ENCODE measurements around the gene IBA57.

The IBA57 gene

DNA sequence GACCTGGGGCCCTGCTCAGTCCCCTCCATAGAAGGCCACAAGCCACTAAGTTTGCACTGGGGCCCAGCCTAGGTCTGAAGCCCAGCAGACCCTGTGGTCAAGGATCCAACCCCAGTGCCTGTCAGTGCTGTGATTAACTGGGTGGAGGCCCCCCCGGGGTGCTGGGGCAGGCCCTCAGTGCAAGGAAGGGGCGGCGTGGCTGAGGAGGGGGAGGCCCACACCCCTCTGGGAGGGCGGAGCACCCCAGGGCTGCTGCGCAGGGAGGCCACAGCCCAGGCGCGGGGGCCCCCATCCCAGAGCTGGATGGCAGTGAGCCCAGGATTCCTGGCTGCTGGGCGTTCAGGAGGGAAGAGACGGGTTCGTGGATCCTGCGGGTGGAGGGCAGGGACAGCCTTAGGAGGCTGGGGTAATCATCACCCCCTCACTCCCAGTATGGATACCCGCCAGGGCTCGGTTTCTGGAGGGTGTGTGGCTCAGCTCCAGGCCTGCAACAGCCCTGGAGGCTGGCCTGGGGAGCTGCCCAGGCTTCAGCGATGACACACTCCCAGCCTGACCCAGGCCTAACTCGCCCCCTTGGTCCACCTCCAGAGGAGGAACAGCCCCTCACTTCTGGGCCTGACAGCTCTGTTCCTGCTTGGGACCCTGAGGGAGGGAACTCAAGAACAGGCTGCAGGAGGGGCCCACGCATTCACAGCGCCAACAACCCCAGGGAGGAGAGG lies 15.0 kb upstream of the IBA57 start:
- Histone ChIP-seq H3K27ac (no peak overlapping the region), H2AFZ (ENCODE audit: low read depth) (no peak overlapping the region)

DNA sequence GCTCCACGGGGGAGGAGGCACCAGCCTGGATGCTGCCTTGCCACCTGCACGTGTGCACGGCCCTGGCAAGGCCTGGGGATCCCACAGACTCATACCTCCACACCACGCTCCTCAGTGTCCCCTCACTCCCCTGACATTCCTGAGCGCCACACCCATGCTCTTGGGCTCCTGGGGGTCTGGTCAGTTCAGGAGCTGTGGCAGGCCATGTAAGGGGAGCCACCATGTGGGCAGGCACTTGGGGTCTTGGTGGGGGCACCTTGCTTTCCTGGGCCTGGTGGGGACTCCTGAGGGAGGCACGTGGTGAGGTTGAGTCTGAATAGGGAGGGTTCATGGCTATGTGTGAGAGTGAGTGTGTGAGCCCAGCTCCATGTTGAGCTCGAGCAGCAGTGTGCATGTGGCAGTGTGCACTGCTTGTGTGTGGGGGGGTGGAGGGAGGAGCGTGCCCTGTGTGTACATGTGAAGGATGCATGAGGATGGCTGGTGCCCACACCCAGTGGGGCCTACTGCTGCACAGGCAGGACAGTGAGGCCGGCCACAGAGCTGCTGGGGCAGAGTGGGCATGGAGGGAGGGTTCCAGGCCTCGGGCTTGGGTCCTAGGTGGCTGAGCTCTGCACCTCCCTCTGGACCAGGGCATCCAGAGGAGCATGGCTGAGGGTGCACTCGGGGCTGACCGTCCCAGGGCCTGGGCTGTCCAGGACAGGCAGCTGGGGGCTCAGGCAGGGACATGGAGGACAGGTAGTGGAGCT lies 14.3 kb upstream of the IBA57 start:
- Histone ChIP-seq H2AFZ (ENCODE audit: low read depth) (no peak overlapping the region), H3K79me2 (ENCODE audit: insufficient read depth, low read depth) (peaks cover 3% of the 10 kb centered on the region; the same call in 1 of the 2 replicates), H3K9ac (no peak overlapping the region), H3K4me1 (ENCODE audit: low read depth, poor library complexity, severe bottlenecking) (no peaks in the 10 kb centered on the region), H3K27me3 (ENCODE audit: insufficient read depth, low read depth) (no peaks in the 10 kb centered on the region), H3K27ac (no peak overlapping the region), H3K4me3 (IDR thresholded peaks at IDR 0.05; ENCODE audit: insufficient read depth, low read depth, low read length) (no peak overlapping the region), H3K36me3 (ENCODE audit: insufficient read depth) (no peaks in the 10 kb centered on the region), H4K20me1 (ENCODE audit: insufficient read depth) (no peaks in the 10 kb centered on the region), H3K4me2 (no peak overlapping the region)
- TF ChIP-seq, protein P1, sequence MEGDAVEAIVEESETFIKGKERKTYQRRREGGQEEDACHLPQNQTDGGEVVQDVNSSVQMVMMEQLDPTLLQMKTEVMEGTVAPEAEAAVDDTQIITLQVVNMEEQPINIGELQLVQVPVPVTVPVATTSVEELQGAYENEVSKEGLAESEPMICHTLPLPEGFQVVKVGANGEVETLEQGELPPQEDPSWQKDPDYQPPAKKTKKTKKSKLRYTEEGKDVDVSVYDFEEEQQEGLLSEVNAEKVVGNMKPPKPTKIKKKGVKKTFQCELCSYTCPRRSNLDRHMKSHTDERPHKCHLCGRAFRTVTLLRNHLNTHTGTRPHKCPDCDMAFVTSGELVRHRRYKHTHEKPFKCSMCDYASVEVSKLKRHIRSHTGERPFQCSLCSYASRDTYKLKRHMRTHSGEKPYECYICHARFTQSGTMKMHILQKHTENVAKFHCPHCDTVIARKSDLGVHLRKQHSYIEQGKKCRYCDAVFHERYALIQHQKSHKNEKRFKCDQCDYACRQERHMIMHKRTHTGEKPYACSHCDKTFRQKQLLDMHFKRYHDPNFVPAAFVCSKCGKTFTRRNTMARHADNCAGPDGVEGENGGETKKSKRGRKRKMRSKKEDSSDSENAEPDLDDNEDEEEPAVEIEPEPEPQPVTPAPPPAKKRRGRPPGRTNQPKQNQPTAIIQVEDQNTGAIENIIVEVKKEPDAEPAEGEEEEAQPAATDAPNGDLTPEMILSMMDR (conservative IDR thresholded peaks at IDR 0.05; ENCODE audit: low read depth, low read length): no peak

More for the DNA sequence above, 15.0 kb upstream of the IBA57 start:
- H4K20me1 ChIP-seq (ENCODE audit: insufficient read depth): no peaks in the 10 kb centered on the region
- H3K79me2 ChIP-seq (ENCODE audit: insufficient read depth, low read depth): peaks cover 10% of the 10 kb centered on the region; the same call in 1 of the 2 replicates
- H3K9ac ChIP-seq: no peak overlapping the region
- no peaks in the 10 kb centered on the region for H3K4me1 ChIP-seq (ENCODE audit: low read depth, poor library complexity, severe bottlenecking)
- no peak overlapping the region for H3K4me3 ChIP-seq (IDR thresholded peaks at IDR 0.05; ENCODE audit: insufficient read depth, low read depth, low read length)
- H3K27me3 ChIP-seq (ENCODE audit: insufficient read depth, low read depth): no peaks in the 10 kb centered on the region
- TF ChIP-seq, protein P1 (conservative IDR thresholded peaks at IDR 0.05; ENCODE audit: low read depth, low read length): no peak
- H3K4me2 ChIP-seq: no peak overlapping the region
- H3K36me3 ChIP-seq (ENCODE audit: insufficient read depth): no peaks in the 10 kb centered on the region

DNA sequence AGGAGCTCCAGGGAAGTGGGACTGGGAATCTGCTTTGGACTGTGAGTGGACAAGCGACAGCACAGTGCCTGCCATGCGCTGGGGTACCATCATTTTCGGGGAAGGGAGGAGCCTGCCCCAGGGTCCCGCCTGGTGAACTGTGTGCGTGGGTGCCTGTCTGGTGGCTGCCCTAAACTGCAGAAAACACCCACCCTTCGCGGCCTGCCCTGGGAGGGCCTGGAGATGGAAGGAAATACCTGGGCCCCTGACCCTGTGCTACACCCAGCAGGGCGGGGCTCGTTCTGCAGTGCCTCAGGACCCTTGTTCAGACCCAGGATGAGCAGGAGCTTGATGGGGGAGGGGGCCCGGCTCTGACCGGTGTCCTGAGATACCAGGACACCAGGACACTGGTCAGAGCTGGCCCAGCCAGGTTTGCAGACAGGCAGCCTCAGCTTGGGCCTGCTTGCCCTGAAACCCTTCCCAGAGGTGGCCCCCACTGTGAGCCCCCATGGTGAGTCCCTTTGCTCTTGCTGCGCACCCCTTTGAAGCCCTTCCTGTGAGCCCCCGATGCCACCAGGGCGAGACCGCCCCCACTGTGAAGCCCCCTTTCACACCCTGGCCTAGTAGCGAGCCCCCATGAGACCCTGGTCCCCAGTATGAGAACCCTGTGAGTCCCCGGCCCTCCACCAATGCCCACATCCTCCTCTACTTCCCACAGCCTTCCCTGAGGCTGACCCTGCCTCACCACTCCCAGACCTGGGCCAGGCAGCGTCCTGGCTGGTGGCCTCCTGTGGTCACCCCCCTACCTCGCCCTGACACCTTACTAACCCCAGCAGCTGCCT lies 13.3 kb upstream of the IBA57 start:
- TF ChIP-seq, protein P1 (conservative IDR thresholded peaks at IDR 0.05; ENCODE audit: low read depth, low read length): no peak
- H3K79me2 ChIP-seq (ENCODE audit: insufficient read depth, low read depth): no peaks in the 10 kb centered on the region
- no peaks in the 10 kb centered on the region for H3K27me3 ChIP-seq (ENCODE audit: insufficient read depth, low read depth)
- no peaks in the 10 kb centered on the region for H3K4me1 ChIP-seq (ENCODE audit: low read depth, poor library complexity, severe bottlenecking)
- no peaks in the 10 kb centered on the region for H4K20me1 ChIP-seq (ENCODE audit: insufficient read depth)
- no peaks in the 10 kb centered on the region for H3K36me3 ChIP-seq (ENCODE audit: insufficient read depth)
- H3K27ac ChIP-seq: no peak overlapping the region
- no peak overlapping the region for H3K9ac ChIP-seq
- H2AFZ ChIP-seq (ENCODE audit: low read depth): no peak overlapping the region
- H3K4me3 ChIP-seq (IDR thresholded peaks at IDR 0.05; ENCODE audit: insufficient read depth, low read depth, low read length): no peak overlapping the region
- H3K4me2 ChIP-seq: no peak overlapping the region

DNA sequence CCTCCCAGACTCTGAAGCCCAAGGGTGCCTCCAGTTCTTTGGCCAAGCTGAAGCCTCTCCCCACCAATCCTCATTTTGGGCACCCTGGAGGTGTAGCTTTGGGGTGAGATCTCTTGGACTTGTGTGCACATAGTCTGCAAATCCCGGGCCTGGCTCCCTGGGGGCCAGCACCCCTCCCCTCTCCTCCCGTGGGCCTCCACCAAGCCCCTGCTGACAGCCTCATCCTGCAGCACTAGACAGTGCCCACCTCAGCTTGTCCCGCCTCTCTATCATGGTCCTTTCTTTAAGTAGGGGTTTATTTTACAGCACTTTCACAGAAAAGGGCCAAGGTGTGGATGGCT lies 12.7 kb upstream of the IBA57 start:
- Histone ChIP-seq H3K79me2 (ENCODE audit: insufficient read depth, low read depth) (no peaks in the 10 kb centered on the region), H3K27ac (no peak overlapping the region), H2AFZ (ENCODE audit: low read depth) (no peak overlapping the region), H3K4me3 (IDR thresholded peaks at IDR 0.05; ENCODE audit: insufficient read depth, low read depth, low read length) (no peak overlapping the region), H3K4me2 (no peak overlapping the region), H4K20me1 (ENCODE audit: insufficient read depth) (no peaks in the 10 kb centered on the region), H3K27me3 (ENCODE audit: insufficient read depth, low read depth) (no peaks in the 10 kb centered on the region), H3K9ac (no peak overlapping the region), H3K4me1 (ENCODE audit: low read depth, poor library complexity, severe bottlenecking) (no peaks in the 10 kb centered on the region), H3K36me3 (ENCODE audit: insufficient read depth) (no peaks in the 10 kb centered on the region)
- TF ChIP-seq, protein P1 (conservative IDR thresholded peaks at IDR 0.05; ENCODE audit: low read depth, low read length): no peak
